NCI-H1092 treated with DMSO at 0.1 percent for 48 hours (cell line): Measurements from ENCODE around the gene SHC2.
"Not testable (repeated sequence)": the region's sequence is repeated elsewhere in the genome, so short reads cannot be mapped to it uniquely, and the experiment has no call there.

Experiments
- DNase-seq: peaks from one replicate; lab custom pipeline; 2025; lab: John Stamatoyannopoulos, UW

The SHC2 gene

GRCh38 chr19:447064-447426 lies 13.8 kb downstream of the SHC2 start:
- no peak for DNase-seq

GRCh38 chr19:444677-445210 lies 16.1 kb downstream of the SHC2 start:
- no peak for DNase-seq

GRCh38 chr19:443005-443404 lies 17.8 kb downstream of the SHC2 start:
- no peak for DNase-seq

GRCh38 chr19:442085-442484 lies 18.7 kb downstream of the SHC2 start:
- DNase-seq: no peak

GRCh38 chr19:441213-441836 lies 19.5 kb downstream of the SHC2 start:
- no peak for DNase-seq

- DNase-seq: no peak
These were observed 20.2 kb downstream of the SHC2 start for GRCh38 chr19:440391-441212.

GRCh38 chr19:439167-439900 lies 21.5 kb downstream of the SHC2 start:
- no peak for DNase-seq

GRCh38 chr19:438416-438958 lies 22.3 kb downstream of the SHC2 start:
- DNase-seq: no peak

- DNase-seq: no peak
These were observed 23.8 kb downstream of the SHC2 start for GRCh38 chr19:437041-437440.

- DNase-seq: no peak
These were observed 24.4 kb downstream of the SHC2 start for GRCh38 chr19:436413-436950.

- DNase-seq: no peak
These were observed 25.0 kb downstream of the SHC2 start for GRCh38 chr19:435707-436412.

- DNase-seq: peak; percentile 62
These were observed 25.7 kb downstream of the SHC2 start for GRCh38 chr19:435056-435706.

- no peak for DNase-seq
These were observed 26.5 kb downstream of the SHC2 start for GRCh38 chr19:434152-434960.

- DNase-seq: no peak
These were observed 30.1 kb downstream of the SHC2 start for GRCh38 chr19:430701-431100.

GRCh38 chr19:428149-428548 lies 32.7 kb downstream of the SHC2 start:
- no peak for DNase-seq

- not testable (repeated sequence) for DNase-seq
These were observed 33.2 kb downstream of the SHC2 start for GRCh38 chr19:427675-428074.

- no peak for DNase-seq
These were observed 33.9 kb downstream of the SHC2 start for GRCh38 chr19:426725-427445.

- DNase-seq: no peak
These were observed 35.8 kb downstream of the SHC2 start for GRCh38 chr19:425056-425455.

GRCh38 chr19:424546-424945 lies 36.3 kb downstream of the SHC2 start:
- no peak for DNase-seq
